ENCODE data around the gene INKA1.
"Not testable (repeated sequence)": the region's sequence is repeated elsewhere in the genome, so short reads cannot be mapped to it uniquely, and the experiment has no call there.

The INKA1 gene

DNA sequence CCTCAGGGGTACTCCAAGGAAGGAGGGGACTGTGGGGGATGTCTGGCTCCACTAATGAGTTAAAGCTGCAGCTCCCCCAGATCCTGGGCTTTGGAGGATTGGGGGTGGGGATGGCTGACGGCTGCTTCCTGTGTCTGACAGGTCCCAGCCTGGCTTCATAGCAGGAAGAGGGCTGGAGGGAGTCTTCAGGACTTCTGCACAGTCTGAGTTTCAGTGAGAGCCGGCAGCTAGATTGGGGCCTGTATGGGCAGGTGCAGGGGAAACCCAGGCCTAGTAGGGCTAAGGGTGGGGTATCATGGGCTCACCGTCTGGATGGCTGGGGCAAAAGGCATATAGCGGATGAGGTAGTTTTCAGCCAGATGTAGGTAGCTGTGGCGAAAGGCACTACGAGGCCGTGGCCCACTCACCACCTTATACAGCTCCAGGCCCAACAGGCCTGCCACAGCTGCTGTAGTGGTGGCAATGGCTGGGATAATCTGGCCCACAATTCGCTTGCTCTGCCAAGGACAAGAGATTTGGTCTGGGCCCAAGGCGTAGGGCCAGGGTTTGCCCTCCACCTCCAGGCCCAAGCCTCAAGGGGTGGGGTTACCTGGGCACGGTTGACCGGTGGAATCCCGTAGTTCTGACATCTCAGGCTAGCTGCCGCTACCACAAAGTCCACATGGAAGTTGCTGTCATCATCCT is 4.5 kb downstream of the INKA1 start:
- no peak overlapping the region for H3K4me3 ChIP-seq (replicated peaks in 1 of 2; ENCODE audit: low read depth in 2 of 2, low read length in 2 of 2)
- TF ChIP-seq, protein P1, sequence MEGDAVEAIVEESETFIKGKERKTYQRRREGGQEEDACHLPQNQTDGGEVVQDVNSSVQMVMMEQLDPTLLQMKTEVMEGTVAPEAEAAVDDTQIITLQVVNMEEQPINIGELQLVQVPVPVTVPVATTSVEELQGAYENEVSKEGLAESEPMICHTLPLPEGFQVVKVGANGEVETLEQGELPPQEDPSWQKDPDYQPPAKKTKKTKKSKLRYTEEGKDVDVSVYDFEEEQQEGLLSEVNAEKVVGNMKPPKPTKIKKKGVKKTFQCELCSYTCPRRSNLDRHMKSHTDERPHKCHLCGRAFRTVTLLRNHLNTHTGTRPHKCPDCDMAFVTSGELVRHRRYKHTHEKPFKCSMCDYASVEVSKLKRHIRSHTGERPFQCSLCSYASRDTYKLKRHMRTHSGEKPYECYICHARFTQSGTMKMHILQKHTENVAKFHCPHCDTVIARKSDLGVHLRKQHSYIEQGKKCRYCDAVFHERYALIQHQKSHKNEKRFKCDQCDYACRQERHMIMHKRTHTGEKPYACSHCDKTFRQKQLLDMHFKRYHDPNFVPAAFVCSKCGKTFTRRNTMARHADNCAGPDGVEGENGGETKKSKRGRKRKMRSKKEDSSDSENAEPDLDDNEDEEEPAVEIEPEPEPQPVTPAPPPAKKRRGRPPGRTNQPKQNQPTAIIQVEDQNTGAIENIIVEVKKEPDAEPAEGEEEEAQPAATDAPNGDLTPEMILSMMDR (IDR thresholded peaks at IDR 0.05; ENCODE audit: low read depth, low read length) = no peak
- peak in 1 of 2 donors; percentile 62 for DNase-seq (ENCODE audit: low read depth in 2 of 2)

DNA sequence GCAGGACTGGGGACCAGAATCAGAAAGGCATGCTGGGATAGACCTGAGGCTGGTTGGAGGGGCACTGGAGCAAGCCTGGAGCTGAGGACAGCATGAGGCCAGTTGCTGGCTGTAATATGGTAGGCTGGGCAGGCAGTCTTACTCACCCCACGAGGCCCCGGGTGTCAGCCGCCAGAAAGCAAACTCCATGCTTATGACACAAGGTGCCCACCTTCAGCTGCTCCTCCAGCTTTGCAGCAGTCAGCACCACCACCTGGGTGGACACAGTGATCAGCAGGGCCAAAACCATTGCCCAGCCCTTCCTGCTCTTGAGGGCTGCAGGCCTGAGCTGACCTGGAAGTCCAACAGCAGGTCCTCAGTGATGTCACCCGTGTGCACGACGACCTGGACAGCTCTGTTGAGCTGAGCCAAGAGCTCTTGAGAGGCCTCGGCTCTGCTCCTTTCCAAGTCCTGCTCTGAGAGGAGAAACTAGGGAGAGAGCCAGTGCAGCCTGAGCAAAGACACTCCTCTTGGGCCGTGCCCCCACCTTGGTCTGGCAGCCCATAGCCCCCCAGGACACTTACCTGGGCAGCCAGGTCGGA is 9.9 kb downstream of the INKA1 start:
- DNase-seq (ENCODE audit: low read depth in 2 of 2) = no peak
- H3K4me3 ChIP-seq (replicated peaks in 1 of 2; ENCODE audit: low read depth in 2 of 2, low read length in 2 of 2) = peak overlapping the region; percentile 47 to 56

DNA sequence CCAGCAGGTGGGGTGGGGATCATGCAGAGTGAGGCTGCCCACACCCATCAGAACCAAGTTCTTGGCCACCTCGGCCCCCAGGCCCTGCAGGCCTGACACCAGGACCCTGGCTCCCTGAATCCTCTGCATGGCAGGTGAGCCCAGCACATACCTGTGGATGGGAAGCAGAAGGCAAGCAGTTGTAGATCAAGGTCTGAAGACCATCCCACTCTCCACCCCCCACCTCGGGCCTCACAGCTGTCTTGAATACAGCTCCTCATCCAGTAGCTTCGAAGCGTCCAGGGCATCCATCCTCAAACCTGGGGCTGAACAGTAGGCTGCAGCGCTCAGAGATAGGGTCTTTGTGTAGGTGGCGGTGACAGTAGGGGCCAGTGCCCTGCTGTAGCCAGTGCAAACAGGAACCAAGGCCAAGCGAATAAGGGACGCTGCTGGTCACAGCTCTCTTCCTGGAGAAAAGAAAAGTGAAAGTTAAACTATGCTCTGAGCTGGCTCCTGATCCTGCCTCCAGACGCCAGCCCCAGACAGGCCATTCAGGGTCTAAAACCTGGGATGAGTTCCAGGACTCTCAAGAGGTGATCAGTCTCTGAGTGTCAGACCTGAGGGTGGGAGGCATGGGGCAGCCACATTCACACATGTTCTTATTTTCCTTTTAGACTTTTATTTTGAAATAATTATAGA is 10.6 kb downstream of the INKA1 start, which contains the start of gene UBA7:
TSS of gene UBA7 (minus strand) at position 457 of the 678 bp plus-strand sequence. CDS start at position 291, 166 bp downstream.
- peak within 1 kb of the TSS; percentile 47 to 56 for H3K4me3 ChIP-seq (replicated peaks in 1 of 2; ENCODE audit: low read depth in 2 of 2, low read length in 2 of 2)
- TF ChIP-seq, protein P1 (IDR thresholded peaks at IDR 0.05; ENCODE audit: low read depth, low read length) = no peak
- DNase-seq (ENCODE audit: low read depth in 2 of 2) = peak; percentile 73 to 86

More for the DNA sequence above, 9.9 kb downstream of the INKA1 start:
- TF ChIP-seq, protein P1 (IDR thresholded peaks at IDR 0.05; ENCODE audit: low read depth, low read length) = no peak

DNA sequence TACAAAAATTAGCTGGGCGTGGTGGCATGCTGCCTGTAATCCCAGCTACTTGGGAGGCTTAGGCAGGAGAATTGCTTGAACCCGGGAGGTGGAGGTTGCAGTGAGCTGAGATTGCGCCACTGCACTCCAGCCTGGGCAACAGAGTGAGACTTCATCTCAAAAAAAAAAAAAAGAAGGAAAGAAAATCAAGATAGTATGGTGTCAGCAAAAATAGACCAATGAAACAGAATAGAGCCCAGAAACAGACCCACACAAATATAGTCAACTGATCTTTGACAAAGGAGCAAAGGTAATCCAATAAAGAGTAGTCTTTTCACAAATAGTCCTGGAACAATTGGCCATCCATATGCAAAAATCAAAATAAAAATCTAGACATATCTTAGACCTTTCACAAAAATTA is 20.1 kb downstream of the INKA1 start:
- H3K4me3 ChIP-seq (replicated peaks in 1 of 2; ENCODE audit: low read depth in 2 of 2, low read length in 2 of 2); DNase-seq (ENCODE audit: low read depth in 2 of 2): not testable (repeated sequence)

DNA sequence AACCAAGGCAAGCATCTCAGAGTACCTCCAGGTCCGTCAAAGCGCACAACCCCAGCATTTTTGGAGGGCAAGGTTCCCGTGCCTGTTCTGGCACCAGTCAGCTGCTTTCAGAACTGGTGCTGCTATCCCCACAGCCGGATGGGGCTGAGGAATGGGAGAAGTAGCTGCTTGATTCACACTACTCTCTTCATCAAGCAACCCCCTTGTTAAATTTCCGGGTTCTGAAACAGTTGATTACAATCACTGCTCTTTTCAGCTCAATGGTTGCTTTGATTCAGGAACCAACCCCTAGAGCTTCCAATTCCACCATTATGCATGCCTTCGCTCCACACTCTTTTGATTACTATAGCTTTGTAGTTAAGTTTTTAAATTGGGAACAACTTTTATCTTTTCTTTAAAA is 23.0 kb downstream of the INKA1 start:
- no peak overlapping the region for H3K4me3 ChIP-seq (replicated peaks in 1 of 2; ENCODE audit: low read depth in 2 of 2, low read length in 2 of 2)
- DNase-seq (ENCODE audit: low read depth in 2 of 2) = no peak
- TF ChIP-seq, protein P1 (IDR thresholded peaks at IDR 0.05; ENCODE audit: low read depth, low read length) = no peak

DNA sequence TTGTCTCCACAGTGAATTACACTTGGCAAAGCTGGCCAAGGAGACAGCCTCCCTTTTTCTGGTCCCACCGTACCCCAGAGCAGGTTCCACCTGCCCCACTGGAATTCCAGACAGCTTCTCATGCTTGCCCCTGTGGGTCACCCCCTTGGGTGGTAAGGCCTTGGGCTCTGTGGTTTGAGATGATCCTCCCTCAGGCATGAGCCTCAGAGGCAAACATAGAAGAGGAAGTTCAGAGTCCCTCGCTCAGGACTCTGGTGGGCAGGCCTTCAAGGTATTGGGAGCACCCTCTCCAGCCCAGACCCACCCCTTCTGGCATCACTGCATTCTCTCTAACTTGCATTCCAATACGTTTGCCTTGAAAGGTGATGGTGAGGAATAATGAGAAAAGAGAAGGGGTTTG is 28.3 kb downstream of the INKA1 start:
- TF ChIP-seq, protein P1 (IDR thresholded peaks at IDR 0.05; ENCODE audit: low read depth, low read length) = no peak
- no peak for DNase-seq (ENCODE audit: low read depth in 2 of 2)
- H3K4me3 ChIP-seq (replicated peaks in 1 of 2; ENCODE audit: low read depth in 2 of 2, low read length in 2 of 2) = no peak overlapping the region

DNA sequence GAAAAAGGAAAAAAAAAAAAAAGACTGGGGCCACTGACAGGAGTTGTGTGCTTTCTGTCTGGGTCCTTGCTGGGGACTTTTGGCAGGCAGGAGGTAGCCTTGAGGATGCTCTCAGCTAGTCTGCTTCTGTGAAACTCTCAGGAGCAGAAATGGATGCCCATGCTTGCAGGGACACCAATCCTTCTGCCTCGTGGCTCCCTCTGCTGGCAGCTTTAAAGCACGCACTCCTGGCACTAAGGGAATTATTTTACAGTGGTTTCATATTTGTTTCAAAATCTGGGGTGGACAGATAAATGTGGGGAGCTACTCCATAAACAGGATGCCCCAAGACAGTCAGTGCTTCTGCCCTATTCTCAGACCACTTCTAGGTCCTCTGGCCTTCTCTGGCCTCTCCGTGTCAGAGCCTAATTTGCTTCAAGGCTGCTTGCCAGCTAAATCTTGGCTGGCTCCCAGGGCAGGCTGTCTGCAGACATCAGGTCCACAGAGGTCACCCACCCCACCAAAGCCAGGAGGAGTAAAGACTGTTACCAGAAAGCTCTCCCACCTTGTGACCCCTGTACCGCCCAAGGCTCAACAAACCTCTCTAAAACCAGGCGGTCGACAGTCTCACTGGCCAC is 36.2 kb downstream of the INKA1 start:
- TF ChIP-seq, protein P1 (IDR thresholded peaks at IDR 0.05; ENCODE audit: low read depth, low read length) = peak; percentile 90
- DNase-seq (ENCODE audit: low read depth in 2 of 2) = peak; percentile 86 to 90
- H3K4me3 ChIP-seq (replicated peaks in 1 of 2; ENCODE audit: low read depth in 2 of 2, low read length in 2 of 2) = no peak overlapping the region

Measured in cardiac fibroblast (primary cell).